IMR-90 (cell line): Measurements from ENCODE around the gene UTY. TPM values are rescaled to one million over a fixed set of nuclear protein-coding genes. Genes with fewer than 3 reads are reported as not detected.

Source experiments
- ATAC-seq: fragments of 200-7000 bp; cut with Tn5 transposase; 2 replicates; pipeline ENCODE4 v1.9.1; 2020; ENCODE audit warnings: low read depth, mild to moderate bottlenecking, moderate library complexity
- BruUV-seq: library from RNA; stranded (reverse); fragments of 400-500 nt; replicated peaks from 2 replicates; lab custom pipeline; 2021; lab: Mats Ljungman, UMichigan
- CTCF ChIA-PET: fragments of 300-600 bp; formaldehyde crosslinking; extraction: SDS; loops from one replicate; lab custom pipeline; 2021; ENCODE audit warnings: antibody characterized with exemption; lab: Yijun Ruan, JAX
- POLR2A ChIA-PET: fragments of 300-600 bp; sonication (Branson Sonifier 250); formaldehyde crosslinking; loops from one replicate; lab custom pipeline; 2022; ENCODE audit warnings: antibody characterized with exemption; ENCODE audit not compliant: unreplicated experiment; lab: Charles Lee
- DNase-seq: peaks from one replicate; pipeline ENCODE4 v3.0.0; 2013
- H2AFZ ChIP-seq: replicated peaks from 2 replicates; pipeline ENCODE3; 2013; ENCODE audit warnings: low read length, mild to moderate bottlenecking; ENCODE audit not compliant: poor library complexity
- H2AK5ac ChIP-seq: 2 replicates; pipeline ENCODE4 v1.6.1; 2013; ENCODE audit warnings: low read depth, low read length, inconsistent platforms
- H2AK9ac ChIP-seq: replicated peaks from 2 replicates; pipeline ENCODE3; 2013; ENCODE audit warnings: mild to moderate bottlenecking, low read depth, low read length, moderate library complexity; ENCODE audit not compliant: poor library complexity
- H2BK120ac ChIP-seq: 2 replicates; pipeline ENCODE4 v1.6.1; 2013; ENCODE audit warnings: low read depth, low read length, inconsistent platforms
- H2BK15ac ChIP-seq: 3 replicates; pipeline ENCODE4 v1.6.1; 2013; ENCODE audit warnings: low read depth, low read length, inconsistent platforms
- H2BK20ac ChIP-seq: 2 replicates; pipeline ENCODE4 v1.6.1; 2013; ENCODE audit warnings: low read depth, mild to moderate bottlenecking, inconsistent platforms, low read length, moderate library complexity
- H2BK5ac ChIP-seq: 2 replicates; pipeline ENCODE4 v1.6.1; 2013; ENCODE audit warnings: mild to moderate bottlenecking, low read depth, low read length, inconsistent platforms; ENCODE audit not compliant: poor library complexity, severe bottlenecking
- H3K14ac ChIP-seq: replicated peaks from 2 replicates; pipeline ENCODE4 v1.6.1; 2013; ENCODE audit warnings: low read depth, low read length, inconsistent platforms
- H3K18ac ChIP-seq: 2 replicates; pipeline ENCODE4 v1.6.1; 2013; ENCODE audit warnings: low read depth, low read length, control low read depth
- H3K23ac ChIP-seq: 2 replicates; pipeline ENCODE4 v1.6.1; 2013; ENCODE audit warnings: low read depth, low read length, inconsistent platforms
- H3K27ac ChIP-seq: 2 replicates; pipeline ENCODE4 v1.5.1; 2013; ENCODE audit warnings: mild to moderate bottlenecking, control low read depth, low read length; ENCODE audit not compliant: insufficient read depth
- H3K27me3 ChIP-seq: 2 replicates; pipeline ENCODE4 v1.6.1; 2013; ENCODE audit warnings: low read length; ENCODE audit not compliant: control insufficient read depth, insufficient read depth
- H3K36me3 ChIP-seq: 2 replicates; pipeline ENCODE4 v1.6.1; 2013; ENCODE audit warnings: low read length, mixed read lengths; ENCODE audit not compliant: control insufficient read depth, insufficient read depth
- H3K4ac ChIP-seq: 2 replicates; pipeline ENCODE4 v1.6.1; 2013; ENCODE audit warnings: low read depth, low read length, inconsistent platforms
- H3K4me1 ChIP-seq: 2 replicates; pipeline ENCODE4 v1.6.1; 2013; ENCODE audit warnings: low read length, mixed read lengths; ENCODE audit not compliant: control insufficient read depth, insufficient read depth
- H3K4me2 ChIP-seq: 2 replicates; pipeline ENCODE4 v1.6.1; 2013; ENCODE audit warnings: low read depth, mild to moderate bottlenecking, control low read depth, low read length, moderate library complexity
- H3K4me3 ChIP-seq: 2 replicates; pipeline ENCODE4 v1.5.1; 2013; ENCODE audit warnings: low read depth, mild to moderate bottlenecking, control low read depth, low read length, moderate library complexity; ENCODE audit not compliant: insufficient read depth
- H3K56ac ChIP-seq: 2 replicates; pipeline ENCODE4 v1.6.1; 2013; ENCODE audit warnings: low read length, inconsistent platforms; ENCODE audit not compliant: insufficient read depth; ENCODE audit errors: extremely low read depth
- H3K79me1 ChIP-seq, 2 experiments: 2 replicates each; pipeline ENCODE4 v1.6.1; 2013; ENCODE audit warnings: low read length in 2 of 2, inconsistent platforms in 1 of 2, low read depth in 1 of 2
- H3K9ac ChIP-seq: 2 replicates; pipeline ENCODE4 v1.6.1; 2013; ENCODE audit warnings: low read depth, low read length, control low read depth
- H3K9me1 ChIP-seq: 2 replicates; pipeline ENCODE4 v1.6.1; 2013; ENCODE audit warnings: low read length, inconsistent platforms; ENCODE audit not compliant: insufficient read depth
- H3K9me3 ChIP-seq: 2 replicates; pipeline ENCODE4 v1.6.1; 2013; ENCODE audit warnings: low read length; ENCODE audit not compliant: control insufficient read depth, insufficient read depth
- H4K20me1 ChIP-seq: 2 replicates; pipeline ENCODE4 v1.6.1; 2013; ENCODE audit warnings: low read length, inconsistent platforms; ENCODE audit not compliant: insufficient read depth
- H4K5ac ChIP-seq: 2 replicates; pipeline ENCODE4 v1.6.1; 2013; ENCODE audit warnings: mild to moderate bottlenecking, low read depth, low read length, control low read depth
- H4K8ac ChIP-seq, 2 experiments: 2 replicates each; pipeline ENCODE4 v1.6.1; 2013; ENCODE audit warnings: low read depth in 2 of 2, low read length in 2 of 2, control low read depth in 1 of 2, inconsistent platforms in 1 of 2
- H4K91ac ChIP-seq: 2 replicates; pipeline ENCODE4 v1.6.1; 2013; ENCODE audit warnings: low read depth, low read length, inconsistent platforms; ENCODE audit not compliant: insufficient read depth
- BHLHE40 ChIP-seq: fragments of 150-350 bp; IDR thresholded peaks from 2 replicates; pipeline ENCODE4 v1.6.1; 2016; ENCODE audit warnings: mild to moderate bottlenecking, low read depth, low read length
- FOS ChIP-seq: fragments of 150-350 bp; IDR thresholded peaks from 2 replicates; pipeline ENCODE4 v1.6.1; 2016; ENCODE audit warnings: low read depth, low read length
- MXI1 ChIP-seq: IDR thresholded peaks from 2 replicates; pipeline ENCODE4 v1.6.1; 2012; ENCODE audit warnings: low read depth, mild to moderate bottlenecking, low read length, moderate library complexity, borderline replicate concordance
- RAD21 ChIP-seq: IDR thresholded peaks from 2 replicates; pipeline ENCODE4 v1.6.1; 2012; ENCODE audit warnings: low read length, improper control_type of control experiment
- SMC3 ChIP-seq: fragments of 150-350 bp; IDR thresholded peaks from 2 replicates; pipeline ENCODE4 v1.6.1; 2016; ENCODE audit warnings: low read depth, mild to moderate bottlenecking, antibody characterized with exemption, low read length, moderate library complexity
- WGBS, 2 experiments: methylation state at CpG; one replicate each; pipeline versions ENCODE4 v1.1.5 to v1.1.7; 2013; ENCODE audit warnings: missing lambda C conversion rate in 2 of 2; ENCODE audit not compliant: insufficient read length in 1 of 2; ENCODE audit errors: extremely low coverage in 2 of 2; 5-methylcytosine and 5-hydroxymethylcytosine counted together
- dilution Hi-C: fragments of 300-500 bp; cut with HindIII; formaldehyde crosslinking; loops from one replicate; pipeline ENCODE4 v1.14.3; 2018; ENCODE audit warnings: low sequenced_read_pairs; ENCODE audit not compliant: unreplicated experiment
- in situ Hi-C: fragments of 300-500 bp; cut with MboI; formaldehyde crosslinking; loops from 3 replicates; pipeline ENCODE4 v1.14.3; 2019; ENCODE audit warnings: low sequenced_read_pairs, inconsistent platforms, mixed read lengths
- intact Hi-C: fragments of 100-400 bp; cut with micrococcal nuclease; formaldehyde crosslinking; loops from 2 replicates; pipeline ENCODE4 v1.10.0; 2022
- polyA plus RNA-seq, 3 experiments: library from polyadenylated mRNA; depleted of rRNA; stranded (reverse); fragments of >200 nt; gene quantifications; 2 replicates each; pipeline ENCODE4 v1.2.3, GENCODE V29; 2012; ENCODE audit warnings: low replicate concordance in 1 of 3
- total RNA-seq: library from RNA; depleted of rRNA; stranded (reverse); fragments of >200 nt; gene quantifications from 2 replicates; pipeline ENCODE4 v1.2.3, GENCODE V29; 2012
- TF ChIP-seq, protein P1 (sequence below): fragments of 150-350 bp; IDR thresholded peaks from 2 replicates; pipeline ENCODE4 v1.6.1; 2016; ENCODE audit warnings: low read depth, mild to moderate bottlenecking, low read length, moderate library complexity, borderline replicate concordance

UTY gene
- total and polyA plus RNA-seq, 2 of the 4 experiments (the other 2 are of a cell fraction) = not detected

DNA sequence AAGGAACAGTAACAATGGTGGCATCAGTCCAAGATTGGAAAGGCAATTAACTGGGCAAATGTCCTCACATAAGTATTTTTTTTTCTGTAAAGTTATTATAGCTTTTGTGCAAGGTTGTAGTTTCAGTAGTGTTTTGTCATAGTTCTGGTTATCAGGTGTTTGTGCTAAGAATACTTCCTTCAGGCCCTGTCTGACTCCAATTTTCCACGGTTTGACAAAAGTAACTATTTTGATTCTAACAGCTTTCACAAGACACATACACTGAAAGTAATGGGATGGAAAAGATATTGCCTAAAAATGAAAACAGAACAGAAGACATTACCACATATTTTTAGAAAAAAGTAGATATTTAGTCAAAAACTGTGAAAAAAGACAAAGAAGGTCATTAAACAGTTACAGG, 40.6 kb upstream of the UTY start:
- TF ChIP-seq MXI1 (no peak), FOS (no peak), BHLHE40 (no peak), SMC3 (no peak), RAD21 (no peak)
- TF ChIP-seq, protein P1, sequence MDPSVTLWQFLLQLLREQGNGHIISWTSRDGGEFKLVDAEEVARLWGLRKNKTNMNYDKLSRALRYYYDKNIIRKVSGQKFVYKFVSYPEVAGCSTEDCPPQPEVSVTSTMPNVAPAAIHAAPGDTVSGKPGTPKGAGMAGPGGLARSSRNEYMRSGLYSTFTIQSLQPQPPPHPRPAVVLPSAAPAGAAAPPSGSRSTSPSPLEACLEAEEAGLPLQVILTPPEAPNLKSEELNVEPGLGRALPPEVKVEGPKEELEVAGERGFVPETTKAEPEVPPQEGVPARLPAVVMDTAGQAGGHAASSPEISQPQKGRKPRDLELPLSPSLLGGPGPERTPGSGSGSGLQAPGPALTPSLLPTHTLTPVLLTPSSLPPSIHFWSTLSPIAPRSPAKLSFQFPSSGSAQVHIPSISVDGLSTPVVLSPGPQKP = no peak
- POLR2A ChIA-PET = no interaction called here
- H3K27me3 ChIP-seq = no peaks in the 10 kb centered on the region
- no peak overlapping the region for H4K91ac ChIP-seq
- no peaks in the 10 kb centered on the region for H3K79me1 ChIP-seq
- intact Hi-C loops = no loop called here
- H2BK120ac ChIP-seq = no peak overlapping the region
- no peak overlapping the region for H4K5ac ChIP-seq
- no peak overlapping the region for H3K4me2 ChIP-seq
- H4K8ac ChIP-seq = no peak overlapping the region
- WGBS, 2 experiments = no CpG with 5 or more reads among the region's 1 CpG
- H3K36me3 ChIP-seq = no peaks in the 10 kb centered on the region
- no peak overlapping the region for H2AK5ac ChIP-seq
- H2BK15ac ChIP-seq = no peak overlapping the region
- no peak overlapping the region for H3K4me3 ChIP-seq
- no peak overlapping the region for H2BK20ac ChIP-seq
- H3K56ac ChIP-seq = no peak overlapping the region
- no peak overlapping the region for H3K14ac ChIP-seq
- no peak overlapping the region for H3K18ac ChIP-seq
- no peaks in the 10 kb centered on the region for H3K9me3 ChIP-seq
- H3K9ac ChIP-seq = no peak overlapping the region
- no peaks in the 10 kb centered on the region for H3K9me1 ChIP-seq
- ATAC-seq (no peak), DNase-seq (no peak)
- no peak overlapping the region for H2AK9ac ChIP-seq
- CTCF ChIA-PET = no interaction called here
- no peak overlapping the region for H3K27ac ChIP-seq
- no TSS peak for BruUV-seq
- no peak overlapping the region for H2AFZ ChIP-seq
- dilution Hi-C loops = no loop called here
- no peak overlapping the region for H3K23ac ChIP-seq
- no peaks in the 10 kb centered on the region for H4K20me1 ChIP-seq
- in situ Hi-C loops = no loop called here
- no peak overlapping the region for H3K4ac ChIP-seq
- no peak overlapping the region for H2BK5ac ChIP-seq
- H3K4me1 ChIP-seq = no peaks in the 10 kb centered on the region
